ENCODE results near the gene GNAL. TPM values are rescaled to one million over a fixed set of nuclear protein-coding genes. Genes with fewer than 3 reads are reported as not detected.

GNAL gene
- total RNA-seq, 1 donor from 2014 or later = 9.7 TPM

DNA sequence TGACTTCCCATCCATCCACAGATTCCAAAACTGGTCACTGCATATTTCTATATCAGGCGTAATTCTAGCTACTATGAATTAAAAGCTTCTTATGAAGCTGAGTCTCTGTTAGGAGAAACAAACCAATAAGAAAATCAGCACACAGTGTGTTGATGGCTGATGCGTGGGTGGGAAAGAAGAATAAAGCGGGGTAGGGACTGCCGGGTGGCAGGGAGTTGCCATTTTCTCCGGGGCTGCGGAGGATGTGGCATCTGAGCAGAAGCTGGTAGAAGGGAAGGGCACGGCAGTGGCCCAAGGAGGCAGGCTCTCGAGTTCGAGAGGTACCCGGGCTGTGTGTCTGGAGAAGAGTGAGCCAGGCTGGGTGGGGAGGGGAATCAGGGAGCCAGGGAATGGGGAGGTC is 113.5 kb downstream of the GNAL start:
- no peak for DNase-seq (ENCODE audit: low spot score)
- no peak for TF ChIP-seq CTCF (IDR thresholded peaks at IDR 0.05; ENCODE audit: unreplicated experiment)
- no peaks in the 10 kb centered on the region for H3K36me3 Mint-ChIP-seq (ENCODE audit: low read depth, unreplicated experiment)
- no peaks in the 10 kb centered on the region for H3K27me3 Mint-ChIP-seq (ENCODE audit: unreplicated experiment)
- H3K4me3 Mint-ChIP-seq (ENCODE audit: unreplicated experiment) = no peak overlapping the region
- H3K27ac Mint-ChIP-seq (ENCODE audit: unreplicated experiment) = no peak overlapping the region
- no peaks in the 10 kb centered on the region for H3K9me3 Mint-ChIP-seq (ENCODE audit: unreplicated experiment)
- H3K4me1 Mint-ChIP-seq (ENCODE audit: unreplicated experiment) = no peaks in the 10 kb centered on the region

DNA sequence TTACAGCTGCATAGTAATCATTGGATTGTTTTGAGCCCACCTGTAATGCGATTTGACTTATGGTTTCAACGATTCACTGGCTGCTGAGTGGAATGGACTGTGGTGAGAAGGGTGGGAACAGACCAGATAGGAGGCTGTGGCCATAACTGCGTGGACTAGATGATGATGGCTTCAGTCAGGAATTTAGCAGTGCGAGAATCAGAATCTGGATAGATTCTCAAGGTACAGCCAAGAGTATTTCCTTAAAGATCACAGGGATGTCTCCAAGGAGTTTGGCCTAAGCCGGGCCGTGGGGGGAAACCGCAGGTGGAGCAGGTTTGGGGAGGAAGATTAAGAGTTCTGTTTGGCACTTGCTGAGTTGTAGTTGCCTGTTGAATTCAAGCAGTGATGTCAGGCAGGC is 118.2 kb downstream of the GNAL start:
- Mint-ChIP-seq H3K27ac (ENCODE audit: unreplicated experiment) (no peak overlapping the region), H3K27me3 (ENCODE audit: unreplicated experiment) (no peaks in the 10 kb centered on the region), H3K36me3 (ENCODE audit: low read depth, unreplicated experiment) (no peaks in the 10 kb centered on the region), H3K4me1 (ENCODE audit: unreplicated experiment) (no peaks in the 10 kb centered on the region), H3K9me3 (ENCODE audit: unreplicated experiment) (no peaks in the 10 kb centered on the region), H3K4me3 (ENCODE audit: unreplicated experiment) (no peak overlapping the region)
- no peak for TF ChIP-seq CTCF (IDR thresholded peaks at IDR 0.05; ENCODE audit: unreplicated experiment)
- DNase-seq (ENCODE audit: low spot score) = no peak

- Mint-ChIP-seq H3K27me3 (ENCODE audit: unreplicated experiment) (no peaks in the 10 kb centered on the region), H3K4me3 (ENCODE audit: unreplicated experiment) (no peak overlapping the region), H3K4me1 (ENCODE audit: unreplicated experiment) (no peaks in the 10 kb centered on the region), H3K36me3 (ENCODE audit: low read depth, unreplicated experiment) (no peaks in the 10 kb centered on the region), H3K9me3 (ENCODE audit: unreplicated experiment) (no peaks in the 10 kb centered on the region), H3K27ac (ENCODE audit: unreplicated experiment) (no peak overlapping the region)
- DNase-seq (ENCODE audit: low spot score) = no peak
- no peak for TF ChIP-seq CTCF (IDR thresholded peaks at IDR 0.05; ENCODE audit: unreplicated experiment)
Observed at GRCh38 chr18:11808001-11808855, 119.2 kb downstream of the GNAL start.

- Mint-ChIP-seq H3K27me3 (ENCODE audit: unreplicated experiment) (no peaks in the 10 kb centered on the region), H3K4me3 (ENCODE audit: unreplicated experiment) (no peak overlapping the region), H3K27ac (ENCODE audit: unreplicated experiment) (no peak overlapping the region), H3K36me3 (ENCODE audit: low read depth, unreplicated experiment) (no peaks in the 10 kb centered on the region), H3K4me1 (ENCODE audit: unreplicated experiment) (no peaks in the 10 kb centered on the region), H3K9me3 (ENCODE audit: unreplicated experiment) (no peaks in the 10 kb centered on the region)
- no peak for DNase-seq (ENCODE audit: low spot score)
- no peak for TF ChIP-seq CTCF (IDR thresholded peaks at IDR 0.05; ENCODE audit: unreplicated experiment)
Observed at GRCh38 chr18:11809895-11810294, 120.8 kb downstream of the GNAL start.

DNA sequence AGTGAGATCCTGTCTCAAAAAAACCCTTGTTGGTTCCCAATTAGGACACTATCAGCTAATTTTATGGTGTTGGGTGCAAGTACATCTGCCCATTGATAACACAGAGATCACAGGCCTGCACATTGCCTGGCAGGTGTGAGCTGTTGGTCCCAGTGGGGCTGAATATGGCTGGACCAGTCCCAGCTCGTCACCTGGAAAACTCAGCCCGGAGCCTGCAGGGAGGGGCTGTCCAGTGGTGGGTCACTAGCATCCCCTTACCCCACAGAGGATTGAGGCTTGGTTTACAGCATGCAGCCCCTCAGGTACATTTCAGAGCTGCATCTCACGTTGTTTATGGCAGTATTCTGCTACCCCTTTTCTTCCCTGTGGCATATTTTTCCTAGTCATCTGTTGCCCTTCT is 121.3 kb downstream of the GNAL start:
- no peak for DNase-seq (ENCODE audit: low spot score)
- no peaks in the 10 kb centered on the region for H3K4me1 Mint-ChIP-seq (ENCODE audit: unreplicated experiment)
- no peak overlapping the region for H3K4me3 Mint-ChIP-seq (ENCODE audit: unreplicated experiment)
- H3K27me3 Mint-ChIP-seq (ENCODE audit: unreplicated experiment) = no peaks in the 10 kb centered on the region
- H3K9me3 Mint-ChIP-seq (ENCODE audit: unreplicated experiment) = no peaks in the 10 kb centered on the region
- TF ChIP-seq CTCF (IDR thresholded peaks at IDR 0.05; ENCODE audit: unreplicated experiment) = no peak
- H3K36me3 Mint-ChIP-seq (ENCODE audit: low read depth, unreplicated experiment) = no peaks in the 10 kb centered on the region
- H3K27ac Mint-ChIP-seq (ENCODE audit: unreplicated experiment) = no peak overlapping the region

All from endothelial cell (in vitro differentiated cells).